PC-3 (cell line): ENCODE results near the gene DLG2.

ENCODE experiments used
- EZH2 ChIP-seq: fragments of 300-600 bp; sonication (generic); IDR thresholded peaks from one replicate; pipeline ENCODE4 v1.6.1; 2017; ENCODE audit warnings: antibody characterized with exemption, mild to moderate bottlenecking, low read length; ENCODE audit not compliant: unreplicated experiment
- EZH2phosphoT487 ChIP-seq: fragments of 300-600 bp; sonication (generic); IDR thresholded peaks from 2 replicates; pipeline ENCODE4 v1.6.1; 2018; ENCODE audit warnings: mild to moderate bottlenecking, antibody characterized with exemption, low read length, borderline replicate concordance
- TF ChIP-seq, protein P1 (sequence below): fragments of 300-600 bp; sonication (generic); conservative IDR thresholded peaks from 2 replicates; pipeline ENCODE4 v1.5.1; 2017; ENCODE audit warnings: antibody characterized with exemption, low read depth, mild to moderate bottlenecking, low read length

GRCh38 chr11:83863272-83863671, 1763.9 kb downstream of the DLG2 start:
- TF ChIP-seq, protein P1, sequence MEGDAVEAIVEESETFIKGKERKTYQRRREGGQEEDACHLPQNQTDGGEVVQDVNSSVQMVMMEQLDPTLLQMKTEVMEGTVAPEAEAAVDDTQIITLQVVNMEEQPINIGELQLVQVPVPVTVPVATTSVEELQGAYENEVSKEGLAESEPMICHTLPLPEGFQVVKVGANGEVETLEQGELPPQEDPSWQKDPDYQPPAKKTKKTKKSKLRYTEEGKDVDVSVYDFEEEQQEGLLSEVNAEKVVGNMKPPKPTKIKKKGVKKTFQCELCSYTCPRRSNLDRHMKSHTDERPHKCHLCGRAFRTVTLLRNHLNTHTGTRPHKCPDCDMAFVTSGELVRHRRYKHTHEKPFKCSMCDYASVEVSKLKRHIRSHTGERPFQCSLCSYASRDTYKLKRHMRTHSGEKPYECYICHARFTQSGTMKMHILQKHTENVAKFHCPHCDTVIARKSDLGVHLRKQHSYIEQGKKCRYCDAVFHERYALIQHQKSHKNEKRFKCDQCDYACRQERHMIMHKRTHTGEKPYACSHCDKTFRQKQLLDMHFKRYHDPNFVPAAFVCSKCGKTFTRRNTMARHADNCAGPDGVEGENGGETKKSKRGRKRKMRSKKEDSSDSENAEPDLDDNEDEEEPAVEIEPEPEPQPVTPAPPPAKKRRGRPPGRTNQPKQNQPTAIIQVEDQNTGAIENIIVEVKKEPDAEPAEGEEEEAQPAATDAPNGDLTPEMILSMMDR, result no peak
- no peak for TF ChIP-seq EZH2phosphoT487
- TF ChIP-seq EZH2, result no peak
